ENCODE results near the gene SPINK4. TPM values are rescaled to one million over a fixed set of nuclear protein-coding genes. Genes with fewer than 3 reads are reported as not detected.

The SPINK4 gene
- total RNA-seq, 2 donors from 2014 or later: not detected

DNA sequence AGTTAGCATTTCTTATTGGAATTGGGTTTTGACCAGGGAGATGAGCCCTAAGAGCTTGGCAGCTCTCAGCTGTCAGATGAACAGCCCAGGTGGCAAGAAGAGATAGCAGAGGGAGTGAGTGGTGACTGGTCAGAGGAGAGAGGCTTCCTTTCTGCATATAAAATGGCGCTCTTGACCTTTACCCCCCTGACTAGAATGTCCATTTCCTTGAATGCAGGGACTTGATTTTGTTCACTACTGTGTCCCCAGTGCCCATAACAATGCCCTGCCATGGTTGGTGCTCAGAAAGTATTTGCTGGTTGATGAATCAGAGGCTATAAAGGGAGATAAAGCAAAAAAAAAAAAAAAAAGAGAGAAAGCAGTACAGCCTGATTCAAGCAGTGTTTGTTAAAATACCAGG is 32.1 kb downstream of the SPINK4 start:
- Histone ChIP-seq H3K4me1 (no peaks in the 10 kb centered on the region), H3K4me3 (no peak overlapping the region), H3K27me3 (no peaks in the 10 kb centered on the region), H3K27ac (no peak overlapping the region), H3K9me3 (no peaks in the 10 kb centered on the region), H3K36me3 (replicated peaks in 1 of 2; ENCODE audit: insufficient read depth in 1 of 2, low read depth in 2 of 2) (peaks cover 7 to 44% of the 10 kb centered on the region in 2 donors)
- TF ChIP-seq POLR2A (IDR thresholded peaks at IDR 0.05): no peak
- TF ChIP-seq, protein P1, sequence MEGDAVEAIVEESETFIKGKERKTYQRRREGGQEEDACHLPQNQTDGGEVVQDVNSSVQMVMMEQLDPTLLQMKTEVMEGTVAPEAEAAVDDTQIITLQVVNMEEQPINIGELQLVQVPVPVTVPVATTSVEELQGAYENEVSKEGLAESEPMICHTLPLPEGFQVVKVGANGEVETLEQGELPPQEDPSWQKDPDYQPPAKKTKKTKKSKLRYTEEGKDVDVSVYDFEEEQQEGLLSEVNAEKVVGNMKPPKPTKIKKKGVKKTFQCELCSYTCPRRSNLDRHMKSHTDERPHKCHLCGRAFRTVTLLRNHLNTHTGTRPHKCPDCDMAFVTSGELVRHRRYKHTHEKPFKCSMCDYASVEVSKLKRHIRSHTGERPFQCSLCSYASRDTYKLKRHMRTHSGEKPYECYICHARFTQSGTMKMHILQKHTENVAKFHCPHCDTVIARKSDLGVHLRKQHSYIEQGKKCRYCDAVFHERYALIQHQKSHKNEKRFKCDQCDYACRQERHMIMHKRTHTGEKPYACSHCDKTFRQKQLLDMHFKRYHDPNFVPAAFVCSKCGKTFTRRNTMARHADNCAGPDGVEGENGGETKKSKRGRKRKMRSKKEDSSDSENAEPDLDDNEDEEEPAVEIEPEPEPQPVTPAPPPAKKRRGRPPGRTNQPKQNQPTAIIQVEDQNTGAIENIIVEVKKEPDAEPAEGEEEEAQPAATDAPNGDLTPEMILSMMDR (IDR thresholded peaks at IDR 0.05): no peak
- DNase-seq: no peak
- no peak for ATAC-seq
- 94 to 95% methylated on average over 1 of the region's 1 CpG for WGBS, 2 donors
- intact Hi-C loops (cut with DNase I): no loop called here

DNA sequence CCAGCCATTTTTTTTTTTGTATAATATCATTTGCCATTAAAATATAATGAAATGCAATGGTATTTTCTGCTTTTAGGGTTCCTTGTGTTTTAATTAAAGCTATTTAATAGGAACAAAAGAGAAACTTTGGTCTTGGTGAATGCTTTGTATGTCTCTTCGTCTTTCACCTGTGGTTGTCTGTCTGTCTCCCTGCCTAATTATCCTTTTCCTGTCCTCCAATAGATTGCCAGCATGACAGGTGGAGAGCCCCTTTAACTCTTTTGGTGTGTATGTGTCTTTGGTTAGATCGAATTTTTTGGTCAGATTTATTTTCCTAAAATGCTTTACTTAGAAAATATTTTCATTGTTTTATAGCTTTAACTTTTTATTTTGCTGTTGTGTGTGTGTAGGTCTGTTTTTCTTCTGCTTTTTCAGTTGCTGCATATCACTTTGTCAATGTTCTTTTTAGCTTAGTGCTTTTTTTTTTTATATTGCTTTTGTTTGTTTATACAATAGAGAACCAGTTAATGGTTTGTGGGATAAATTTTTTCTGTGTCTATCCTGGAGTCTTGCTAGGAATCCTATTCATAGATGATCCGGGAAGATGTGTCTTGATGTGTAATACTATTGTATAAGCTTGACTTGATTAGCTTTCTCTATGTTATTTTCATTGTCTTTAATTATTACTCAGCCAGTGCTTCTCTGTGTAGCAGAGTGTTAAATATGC is 33.5 kb downstream of the SPINK4 start:
- Histone ChIP-seq H3K4me1 (no peaks in the 10 kb centered on the region), H3K4me3 (no peak overlapping the region), H3K36me3 (replicated peaks in 1 of 2; ENCODE audit: insufficient read depth in 1 of 2, low read depth in 2 of 2) (peaks cover 11 to 52% of the 10 kb centered on the region in 2 donors), H3K9me3 (no peaks in the 10 kb centered on the region), H3K27me3 (no peaks in the 10 kb centered on the region), H3K27ac (no peak overlapping the region)
- no peak for ATAC-seq
- DNase-seq: no peak
- 69 to 83% methylated on average over 3 of the region's 3 CpGs for WGBS, 2 donors
- intact Hi-C loops (cut with DNase I): no loop called here
- TF ChIP-seq POLR2A (IDR thresholded peaks at IDR 0.05): no peak
- TF ChIP-seq, protein P1 (IDR thresholded peaks at IDR 0.05): no peak

DNA sequence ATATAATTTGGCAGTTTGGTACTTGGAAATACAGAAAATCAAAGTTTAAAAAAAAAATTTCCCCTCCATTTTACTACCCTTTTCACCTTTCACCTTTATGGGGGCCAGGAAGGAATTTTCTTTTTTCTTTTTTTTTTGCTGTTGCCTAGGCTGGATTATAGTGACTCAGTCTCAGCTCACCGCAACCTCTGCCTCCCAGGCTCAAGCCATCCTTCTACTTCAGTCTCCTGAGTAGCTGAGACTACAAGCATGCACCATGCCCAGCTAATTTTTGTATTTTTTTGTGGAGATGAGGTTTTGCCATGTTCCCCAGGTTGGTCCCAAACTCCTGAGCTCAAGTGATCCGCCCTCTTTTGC is 34.0 kb downstream of the SPINK4 start:
- no peak for DNase-seq
- intact Hi-C loops (cut with DNase I): no loop called here
- H3K9me3 ChIP-seq: no peaks in the 10 kb centered on the region
- H3K4me3 ChIP-seq: no peak overlapping the region
- WGBS, 2 donors: 97 to 100% methylated on average over 2 of the region's 2 CpGs
- no peak for ATAC-seq
- H3K27me3 ChIP-seq: no peaks in the 10 kb centered on the region
- H3K4me1 ChIP-seq: no peaks in the 10 kb centered on the region
- TF ChIP-seq, protein P1 (IDR thresholded peaks at IDR 0.05): no peak
- TF ChIP-seq POLR2A (IDR thresholded peaks at IDR 0.05): no peak
- no peak overlapping the region for H3K27ac ChIP-seq
- peaks cover 11 to 51% of the 10 kb centered on the region in 2 donors for H3K36me3 ChIP-seq (replicated peaks in 1 of 2; ENCODE audit: insufficient read depth in 1 of 2, low read depth in 2 of 2)

DNA sequence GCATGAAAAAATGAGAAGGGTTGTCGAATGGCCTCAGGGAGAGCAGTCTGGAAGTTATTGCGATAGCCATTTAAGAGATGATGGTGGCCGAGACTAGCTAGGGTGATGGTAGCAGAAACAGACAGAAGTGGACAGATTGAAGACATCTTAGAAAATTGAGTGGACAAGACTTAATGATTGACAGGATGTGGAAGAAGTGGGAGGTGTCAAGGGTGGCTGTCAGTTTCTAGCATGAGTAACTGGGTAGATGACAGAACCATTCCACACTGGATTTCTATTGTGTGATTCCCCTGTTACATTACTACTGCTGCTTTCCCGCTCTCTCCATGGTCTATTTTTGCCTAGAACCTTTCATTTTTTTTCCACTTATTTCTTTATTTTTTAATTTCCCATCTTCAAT is 37.5 kb downstream of the SPINK4 start:
- 96% methylated on average over 4 of the region's 4 CpGs for WGBS, 2 donors
- no peak for TF ChIP-seq POLR2A (IDR thresholded peaks at IDR 0.05)
- TF ChIP-seq, protein P1 (IDR thresholded peaks at IDR 0.05): no peak
- intact Hi-C loops (cut with DNase I): no loop called here

DNA sequence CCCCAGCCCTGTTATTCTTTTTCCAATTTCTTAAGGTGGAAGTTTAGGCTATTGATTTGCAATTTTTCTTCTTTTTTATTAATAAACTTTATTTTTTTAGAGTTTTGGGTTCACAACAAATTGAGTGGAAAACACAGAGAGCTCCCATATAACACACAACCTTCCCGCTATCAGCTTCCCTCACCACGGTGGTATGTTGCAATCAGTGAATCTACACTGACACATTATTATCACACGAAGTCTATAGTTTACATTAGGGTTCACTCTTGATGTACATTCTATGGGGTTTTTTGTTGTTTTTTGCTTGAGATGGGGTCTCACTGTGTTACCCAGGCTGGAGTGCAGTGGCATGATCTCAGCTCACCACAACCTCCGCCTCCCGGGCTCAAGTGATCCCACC is 45.5 kb downstream of the SPINK4 start:
- WGBS, 2 donors: 69 to 82% methylated on average over 5 of the region's 5 CpGs
- H3K27me3 ChIP-seq: no peaks in the 10 kb centered on the region
- H3K27ac ChIP-seq: no peak overlapping the region
- peaks cover 4% of the 10 kb centered on the region for H3K4me1 ChIP-seq
- no peak for TF ChIP-seq POLR2A (IDR thresholded peaks at IDR 0.05)
- TF ChIP-seq, protein P1 (IDR thresholded peaks at IDR 0.05): no peak
- DNase-seq: no peak
- no peak for ATAC-seq
- no peaks in the 10 kb centered on the region for H3K9me3 ChIP-seq
- intact Hi-C loops (cut with DNase I): no loop called here
- H3K36me3 ChIP-seq (replicated peaks in 1 of 2; ENCODE audit: insufficient read depth in 1 of 2, low read depth in 2 of 2): peaks cover 0 to 8% of the 10 kb centered on the region in 2 donors
- no peak overlapping the region for H3K4me3 ChIP-seq

More for the DNA sequence above, 37.5 kb downstream of the SPINK4 start:
- Histone ChIP-seq H3K36me3 (replicated peaks in 1 of 2; ENCODE audit: insufficient read depth in 1 of 2, low read depth in 2 of 2) (peaks cover 11 to 47% of the 10 kb centered on the region in 2 donors), H3K4me3 (no peak overlapping the region), H3K9me3 (no peaks in the 10 kb centered on the region), H3K27ac (no peak overlapping the region), H3K4me1 (no peaks in the 10 kb centered on the region), H3K27me3 (no peaks in the 10 kb centered on the region)
- no peak for DNase-seq
- ATAC-seq: no peak
